ENCODE measurements around the gene GLP1R.

Gene GLP1R

GRCh38 chr6:39137245-39137644 is 88.7 kb downstream of the GLP1R start:
- H3K79me2 ChIP-seq (ENCODE audit: insufficient read depth, low read length): no peaks in the 10 kb centered on the region
- H2AFZ ChIP-seq (ENCODE audit: low read depth, low read length, severe bottlenecking): no peak overlapping the region
- H3K9me2 ChIP-seq (replicated peaks; ENCODE audit: insufficient read depth, low read length): no peaks in the 10 kb centered on the region
- no peak overlapping the region for H3K27ac ChIP-seq (ENCODE audit: low read depth, low read length)
- H3K9ac ChIP-seq (ENCODE audit: low read length): no peak overlapping the region
- H3K27me3 ChIP-seq (ENCODE audit: low read length): no peaks in the 10 kb centered on the region
- H3F3A ChIP-seq (ENCODE audit: insufficient read depth): no peaks in the 10 kb centered on the region
- H3K4me3 ChIP-seq (ENCODE audit: insufficient read depth, low read length, poor library complexity, severe bottlenecking): no peak overlapping the region
- TF ChIP-seq CTCF (IDR thresholded peaks at IDR 0.05; ENCODE audit: insufficient read depth, low read length, poor library complexity, severe bottlenecking) (no peak), EZH2phosphoT487 (conservative IDR thresholded peaks at IDR 0.05; ENCODE audit: low read length) (no peak)
- H3K36me3 ChIP-seq (ENCODE audit: low read length): no peaks in the 10 kb centered on the region
- H3K9me3 ChIP-seq (ENCODE audit: insufficient read depth, low read length): no peaks in the 10 kb centered on the region
- H3K4me2 ChIP-seq (ENCODE audit: low read depth, low read length, poor library complexity, severe bottlenecking): no peak overlapping the region
- no peaks in the 10 kb centered on the region for H4K20me1 ChIP-seq (ENCODE audit: low read depth, low read length)
